B cell (primary cell): Measurements from ENCODE around the gene PARD3B. TPM values are rescaled to one million over a fixed set of nuclear protein-coding genes. Genes with fewer than 3 reads are reported as not detected.

Source experiments
- ATAC-seq: fragments of 200-7000 bp; cut with Tn5 transposase; one replicate; pipeline ENCODE4 v1.10.0; 2021; ENCODE audit warnings: low read depth, mild to moderate bottlenecking, moderate number of reproducible peaks, moderate library complexity
- CTCF ChIA-PET: fragments of 350-600 bp; sonication (Branson Sonifier 250); formaldehyde crosslinking; loops from one replicate; lab custom pipeline; 2021; ENCODE audit warnings: antibody characterized with exemption, inconsistent platforms; lab: Charles Lee
- POLR2A ChIA-PET: fragments of 350-600 bp; sonication (Branson Sonifier 250); formaldehyde crosslinking; loops from one replicate; lab custom pipeline; 2021; ENCODE audit warnings: antibody characterized with exemption; lab: Charles Lee
- DNase-seq: peaks from one replicate; pipeline ENCODE4 v3.0.0; 2013
- H2AFZ ChIP-seq: 2 replicates; pipeline ENCODE4 v1.6.1; 2012; ENCODE audit warnings: mild to moderate bottlenecking, low read depth, low read length; ENCODE audit not compliant: insufficient read depth, poor library complexity, severe bottlenecking
- H3K27ac ChIP-seq, 2 donors: 1 replicate in 1 of 2; 2 replicates in 1 of 2; pipeline ENCODE4 v1.5.1; 2012 to 2013; ENCODE audit warnings: low read length in 2 of 2, mild to moderate bottlenecking in 2 of 2, moderate library complexity in 1 of 2
- H3K27me3 ChIP-seq, 4 experiments: fragments of 200-600 bp in 1 of 4; sonication (generic) in 1 of 4; replicated peaks in 1 of 4; 1 replicate in 2 of 4; 2 replicates in 2 of 4; pipeline versions ENCODE4 v1.6.1 to v1.7.0; 2013 to 2016; ENCODE audit warnings: low read length in 3 of 4, mild to moderate bottlenecking in 2 of 4, mixed read lengths in 1 of 4, moderate library complexity in 1 of 4; ENCODE audit not compliant: insufficient read depth in 4 of 4, control insufficient read depth in 3 of 4; ENCODE audit errors: control extremely low read depth in 1 of 4
- H3K36me3 ChIP-seq, 2 experiments: replicated peaks in 1 of 2; 1 replicate in 1 of 2; 2 replicates in 1 of 2; pipeline versions ENCODE4 v1.6.1 to v1.7.1; 2013; ENCODE audit warnings: low read length in 1 of 2; ENCODE audit not compliant: insufficient read depth in 2 of 2, control insufficient read depth in 1 of 2; ENCODE audit errors: control extremely low read depth in 1 of 2, extremely low read depth in 1 of 2
- H3K4me1 ChIP-seq, 2 donors: fragments of 200-600 bp in 1 of 2; sonication (generic) in 1 of 2; 1 replicate in 1 of 2; 2 replicates in 1 of 2; pipeline versions ENCODE4 v1.5.1 to v1.6.1; 2013 to 2017; ENCODE audit warnings: low read length in 2 of 2; ENCODE audit not compliant: control insufficient read depth in 2 of 2, insufficient read depth in 2 of 2
- H3K4me2 ChIP-seq: replicated peaks from 2 replicates; pipeline ENCODE3; 2012; ENCODE audit warnings: mild to moderate bottlenecking, low read depth, low read length; ENCODE audit not compliant: poor library complexity, severe bottlenecking
- H3K4me3 ChIP-seq, 5 experiments: fragments of 200-600 bp in 1 of 5; sonication (generic) in 1 of 5; 1 replicate in 3 of 5; 2 replicates in 2 of 5; pipeline versions ENCODE4 v1.5.1 to v1.7.0; 2011 to 2016; ENCODE audit warnings: low read length in 4 of 5, mild to moderate bottlenecking in 4 of 5, low read depth in 2 of 5, control low read depth in 1 of 5, moderate library complexity in 1 of 5; ENCODE audit not compliant: insufficient read depth in 1 of 5; ENCODE audit errors: control extremely low read depth in 1 of 5, extremely low read depth in 1 of 5
- H3K79me2 ChIP-seq: fragments of 200-600 bp; sonication (generic); one replicate; pipeline ENCODE4 v1.6.0; 2016; ENCODE audit warnings: low read length; ENCODE audit not compliant: control insufficient read depth, insufficient read depth
- H3K9ac ChIP-seq: fragments of 200-600 bp; sonication (generic); 2 replicates; pipeline ENCODE4 v1.6.1; 2017; ENCODE audit warnings: mild to moderate bottlenecking, low read length, moderate library complexity
- H3K9me3 ChIP-seq, 3 donors: one replicate each; pipeline versions ENCODE4 v1.6.1 to v1.7.1; 2013; ENCODE audit warnings: low read length in 2 of 3; ENCODE audit not compliant: control insufficient read depth in 2 of 3, insufficient read depth in 1 of 3; ENCODE audit errors: control extremely low read depth in 1 of 3
- H4K20me1 ChIP-seq: 2 replicates; pipeline ENCODE4 v1.6.0; 2012; ENCODE audit warnings: mild to moderate bottlenecking, low read length; ENCODE audit not compliant: insufficient read depth, control insufficient read depth, poor library complexity, severe bottlenecking
- H3K27ac Mint-ChIP-seq: one replicate; pipeline ENCODE4 v1.8.0; 2021; ENCODE audit warnings: mixed read lengths
- H3K27me3 Mint-ChIP-seq: one replicate; pipeline ENCODE4 v1.8.0; 2021; ENCODE audit warnings: mixed read lengths
- H3K4me1 Mint-ChIP-seq: one replicate; pipeline ENCODE4 v1.8.0; 2021; ENCODE audit warnings: mixed read lengths
- H3K4me3 Mint-ChIP-seq: one replicate; pipeline ENCODE4 v1.8.0; 2021; ENCODE audit warnings: mixed read lengths
- H3K9me3 Mint-ChIP-seq: one replicate; pipeline ENCODE4 v1.8.0; 2022; ENCODE audit warnings: mixed read lengths; ENCODE audit not compliant: insufficient read depth
- CTCF ChIP-seq: fragments of 200-600 bp; IDR thresholded peaks from one replicate; pipeline ENCODE4 v1.8.0; 2022; ENCODE audit warnings: antibody characterized with exemption, mild to moderate bottlenecking
- EZH2 ChIP-seq: IDR thresholded peaks from 2 replicates; pipeline ENCODE4 v1.6.1; 2012; ENCODE audit warnings: borderline replicate concordance, low read depth, mild to moderate bottlenecking, moderate library complexity, low read length; ENCODE audit not compliant: insufficient read depth, poor library complexity, severe bottlenecking
- WGBS: methylation state at CpG from one replicate; pipeline ENCODE4 v1.1.5; 2013; ENCODE audit warnings: missing lambda C conversion rate; ENCODE audit not compliant: insufficient coverage; 5-methylcytosine and 5-hydroxymethylcytosine counted together
- intact Hi-C: fragments of 100-400 bp; cut with micrococcal nuclease; formaldehyde crosslinking; loops from one replicate; pipeline ENCODE4 v1.10.0; 2022
- polyA plus RNA-seq: library from polyadenylated mRNA; depleted of rRNA; stranded (reverse); fragments of >200 nt; gene quantifications from 2 replicates; pipeline ENCODE4 v1.2.3, GENCODE V29; 2012
- total RNA-seq, 2 donors: library from RNA; stranded (reverse); fragments of 120-200 nt in 1 of 2; gene quantifications; 1 replicate in 1 of 2; 2 replicates in 1 of 2; pipeline versions ENCODE4 v1.2.3 to v1.2.4, GENCODE V29; 2013 to 2022

The PARD3B gene
- total and polyA plus RNA-seq, 2 donors (not counting 1 experiment from before 2014, with no cell fraction given), result not detected

- no CpG with 5 or more reads among the region's 1 CpG for WGBS
- no peaks in the 10 kb centered on the region for H3K36me3 ChIP-seq
- no peak overlapping the region for H2AFZ ChIP-seq
- H4K20me1 ChIP-seq, result no peaks in the 10 kb centered on the region
- no peak overlapping the region for H3K4me3 ChIP-seq
- H3K9ac ChIP-seq, result no peak overlapping the region
- DNase-seq (no peak), ATAC-seq (no peak)
- peaks cover 9% of the 10 kb centered on the region for H3K27me3 Mint-ChIP-seq
- H3K4me3 Mint-ChIP-seq, result no peak overlapping the region
- intact Hi-C loops, result no loop called here
- H3K9me3 ChIP-seq, result peaks cover 0 to 3% (median 0%) of the 10 kb centered on the region in 3 donors
- CTCF ChIA-PET, result no interaction called here
- no peaks in the 10 kb centered on the region for H3K27me3 ChIP-seq
- no peak overlapping the region for H3K4me2 ChIP-seq
- no peaks in the 10 kb centered on the region for H3K9me3 Mint-ChIP-seq
- H3K4me1 Mint-ChIP-seq, result no peaks in the 10 kb centered on the region
- no peak overlapping the region for H3K27ac Mint-ChIP-seq
- no peaks in the 10 kb centered on the region for H3K4me1 ChIP-seq
- H3K79me2 ChIP-seq, result no peaks in the 10 kb centered on the region
- POLR2A ChIA-PET, result no interaction called here
- TF ChIP-seq CTCF (no peak), EZH2 (no peak)
- no peak overlapping the region for H3K27ac ChIP-seq
Observed at GRCh38 chr2:205460217-205460616, 914.9 kb downstream of the PARD3B start.

GRCh38 chr2:205461169-205461568 is 915.9 kb downstream of the PARD3B start:
- Histone ChIP-seq H3K27ac (no peak overlapping the region), H4K20me1 (no peaks in the 10 kb centered on the region), H3K36me3 (no peaks in the 10 kb centered on the region), H3K79me2 (no peaks in the 10 kb centered on the region), H3K27me3 (no peaks in the 10 kb centered on the region), H2AFZ (no peak overlapping the region), H3K4me3 (no peak overlapping the region), H3K4me2 (no peak overlapping the region), H3K9me3 (peaks cover 0 to 3% (median 0%) of the 10 kb centered on the region in 3 donors), H3K9ac (no peak overlapping the region), H3K4me1 (no peaks in the 10 kb centered on the region)
- no peak overlapping the region for H3K4me3 Mint-ChIP-seq
- ATAC-seq (no peak), DNase-seq (no peak)
- peaks cover 9% of the 10 kb centered on the region for H3K27me3 Mint-ChIP-seq
- intact Hi-C loops, result no loop called here
- TF ChIP-seq CTCF, result no peak
- no peak for TF ChIP-seq EZH2
- no peaks in the 10 kb centered on the region for H3K4me1 Mint-ChIP-seq
- H3K9me3 Mint-ChIP-seq, result no peaks in the 10 kb centered on the region
- POLR2A ChIA-PET, result no interaction called here
- WGBS, result 93% methylated on average over 3 of the region's 4 CpGs
- H3K27ac Mint-ChIP-seq, result no peak overlapping the region
- CTCF ChIA-PET, result no interaction called here
